NOMO-1 treated with DMSO at 0.1 percent for 48 hours (cell line): ENCODE measurements around the gene PSMA5.

ENCODE experiments used
- DNase-seq: peaks from one replicate; lab custom pipeline; 2025; ENCODE audit not compliant: unreplicated experiment; lab: John Stamatoyannopoulos, UW

PSMA5 gene

DNA sequence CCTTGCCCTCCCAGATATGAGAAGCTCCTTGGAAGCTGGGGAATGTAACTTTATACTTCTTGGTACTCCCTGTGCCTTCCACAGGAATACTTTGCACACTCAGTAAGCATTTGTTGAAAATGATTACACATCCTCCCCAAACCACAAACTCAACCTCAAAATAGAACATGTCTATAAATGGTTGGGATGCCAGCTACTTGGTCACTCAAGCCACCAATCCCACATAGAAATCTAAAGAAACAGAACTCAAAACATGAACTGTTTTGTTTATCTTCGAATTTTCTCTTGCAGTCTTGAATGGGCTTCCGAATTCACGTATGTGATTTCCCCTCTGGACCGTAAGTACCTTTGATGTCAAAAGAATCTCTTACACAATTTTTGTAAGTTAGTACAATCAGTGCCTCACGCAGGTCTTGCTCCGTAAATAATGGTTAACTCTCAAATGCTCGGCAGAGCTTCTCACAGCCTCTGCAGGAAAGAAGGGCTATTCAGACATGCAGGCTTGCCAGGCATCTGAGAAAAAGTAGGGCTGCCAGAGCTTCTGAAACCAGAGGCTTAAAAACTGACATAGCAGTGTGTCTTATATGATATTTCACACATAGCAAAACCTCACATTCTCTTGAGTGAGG, 55.4 kb downstream of the PSMA5 start:
- DNase-seq = peak; percentile 37

DNA sequence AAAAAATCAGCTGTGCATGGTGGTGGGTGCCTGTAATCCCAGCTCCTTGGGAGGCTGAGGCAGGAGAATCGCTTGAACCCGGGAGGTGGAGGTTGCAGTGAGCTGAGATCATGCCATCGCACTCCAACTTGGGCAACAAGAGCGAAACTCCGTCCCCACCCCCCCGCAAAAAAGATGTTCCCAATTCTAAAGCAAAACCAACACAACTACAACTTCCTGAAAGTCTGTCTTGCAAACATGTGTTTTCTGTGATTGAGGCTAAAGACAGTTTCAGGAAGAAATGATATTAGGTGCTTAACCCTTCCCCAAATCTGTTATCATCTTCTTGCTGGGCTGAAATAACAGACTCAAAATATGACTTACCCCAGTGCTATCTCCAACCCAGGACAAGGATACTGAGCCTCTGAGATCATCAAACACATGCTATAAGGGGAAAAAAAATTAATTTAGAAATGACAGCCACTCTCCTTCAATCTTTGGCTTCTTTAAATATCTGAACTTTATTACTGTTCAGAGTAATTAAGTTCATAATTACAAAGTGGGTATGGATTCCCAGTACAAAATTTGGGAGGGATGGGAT, 57.0 kb downstream of the PSMA5 start:
- DNase-seq = peak; percentile 66

DNA sequence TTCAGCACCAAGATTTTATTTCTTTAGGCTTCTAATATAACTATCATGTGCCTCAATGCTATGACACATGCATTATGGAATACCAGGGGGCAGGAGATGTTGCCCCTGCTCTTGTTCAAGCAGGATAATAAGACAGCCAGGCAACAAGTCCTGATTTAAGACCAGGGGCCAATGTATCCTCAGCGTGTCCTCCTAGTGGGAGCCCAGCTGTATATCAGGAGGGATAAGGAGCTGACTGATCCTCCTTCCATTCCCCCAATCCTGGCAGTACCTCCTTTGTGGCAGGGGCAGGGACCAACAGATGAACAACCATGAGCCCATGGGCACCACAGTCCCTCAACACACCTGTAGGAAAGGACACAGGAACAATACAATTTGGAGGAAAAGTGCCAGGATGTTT, 57.8 kb downstream of the PSMA5 start:
- no peak for DNase-seq

DNA sequence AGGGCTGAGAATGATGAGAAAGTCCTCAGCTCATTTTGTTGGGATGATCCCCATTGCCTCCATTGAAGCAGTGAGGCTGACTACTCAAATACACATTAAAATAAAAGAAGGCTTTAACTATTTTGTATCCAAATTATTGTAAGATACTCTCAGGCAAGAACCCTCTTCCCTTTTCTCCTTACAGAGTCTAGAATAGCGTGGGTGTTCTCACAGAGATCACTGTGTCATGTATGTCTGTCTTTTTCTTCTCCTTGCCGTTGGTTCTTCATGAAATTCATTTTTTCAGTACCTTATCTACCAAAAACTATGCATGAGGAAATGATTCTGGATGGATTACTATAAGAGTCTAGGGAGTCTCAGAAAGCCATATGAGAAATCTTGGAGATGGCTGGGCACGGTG, 58.6 kb downstream of the PSMA5 start:
- no peak for DNase-seq

DNA sequence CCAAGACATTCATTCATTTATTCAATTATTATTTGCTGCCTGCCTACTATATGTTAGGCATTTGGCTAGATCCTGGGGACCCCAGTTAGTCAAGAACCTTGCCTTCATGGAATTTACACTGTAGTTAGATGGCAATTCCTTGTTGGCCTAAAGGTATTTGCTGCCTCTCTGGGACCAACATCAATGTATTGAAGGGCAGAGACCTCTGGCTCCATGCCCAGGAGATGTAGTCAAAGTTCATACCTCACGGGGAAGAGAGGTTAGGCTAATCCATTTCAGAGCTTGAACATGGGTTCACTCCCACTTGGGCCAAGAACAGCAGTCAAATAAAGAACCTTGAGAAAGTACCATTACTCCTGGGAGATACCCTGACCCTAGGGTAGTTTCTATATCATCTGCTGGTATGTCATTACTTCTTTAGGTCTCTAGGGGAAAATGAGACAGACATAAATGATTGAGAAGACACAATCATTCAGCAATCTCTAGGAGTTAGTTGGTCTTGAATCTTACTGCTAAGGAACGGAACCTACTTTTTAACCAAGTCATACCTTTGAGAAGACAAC, 60.5 kb downstream of the PSMA5 start:
- DNase-seq = no peak

DNA sequence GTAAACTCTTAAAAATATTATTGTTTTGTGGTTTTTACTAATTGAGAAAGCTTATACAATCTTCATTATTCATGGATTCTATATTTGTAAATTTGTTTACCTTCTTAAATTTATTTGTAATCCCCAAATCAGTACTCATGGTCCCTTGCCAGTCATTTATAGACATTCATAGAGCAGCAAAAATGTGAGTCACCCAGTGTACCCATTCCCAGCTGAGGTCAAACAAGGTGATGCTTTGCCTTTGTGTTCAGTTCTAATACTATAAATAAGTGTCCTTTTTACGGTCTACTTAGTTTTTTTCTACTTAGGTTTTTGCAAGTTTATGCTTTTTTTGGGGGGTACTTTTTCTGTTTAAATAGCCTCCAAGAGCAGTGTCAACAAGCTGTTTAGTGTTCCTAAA, 64.6 kb downstream of the PSMA5 start:
- DNase-seq = no peak

DNA sequence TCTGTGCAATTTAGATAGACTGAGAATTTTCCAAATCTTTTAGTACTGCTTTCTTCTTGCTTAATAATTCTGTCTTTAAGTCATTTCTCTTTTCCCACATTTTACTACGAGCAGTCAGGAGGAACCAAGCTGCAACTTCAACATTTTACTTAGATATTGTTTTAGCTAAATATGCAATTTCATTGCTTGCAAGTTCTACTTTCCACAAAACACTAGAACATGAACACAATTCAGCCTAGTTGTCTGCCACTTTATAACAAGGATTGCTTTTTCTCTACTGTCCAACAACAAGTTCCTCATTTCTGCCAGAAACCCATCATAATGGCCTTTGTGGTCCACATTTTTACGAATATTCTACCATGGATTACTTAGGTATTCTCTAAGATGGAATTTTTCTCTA, 65.2 kb downstream of the PSMA5 start:
- DNase-seq = peak; percentile 30

DNA sequence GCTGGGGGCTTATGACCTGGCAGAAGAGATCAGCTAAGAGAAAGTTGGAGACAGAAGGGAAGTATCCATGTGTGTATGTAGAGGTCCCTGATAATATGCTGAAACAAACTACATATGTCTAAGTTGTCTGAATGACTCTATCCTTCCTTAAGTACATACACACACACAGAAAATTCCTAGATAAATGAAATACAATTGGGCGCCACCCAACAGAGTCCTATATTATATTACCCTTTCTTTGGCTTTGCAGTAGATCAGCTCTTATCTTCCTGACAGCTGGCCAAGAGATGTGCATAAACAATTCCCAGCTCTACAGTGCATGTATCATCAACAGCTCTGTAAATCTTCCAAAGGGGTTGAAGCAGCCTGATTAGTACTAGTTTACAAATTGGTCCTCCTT, 68.6 kb downstream of the PSMA5 start:
- no peak for DNase-seq

DNA sequence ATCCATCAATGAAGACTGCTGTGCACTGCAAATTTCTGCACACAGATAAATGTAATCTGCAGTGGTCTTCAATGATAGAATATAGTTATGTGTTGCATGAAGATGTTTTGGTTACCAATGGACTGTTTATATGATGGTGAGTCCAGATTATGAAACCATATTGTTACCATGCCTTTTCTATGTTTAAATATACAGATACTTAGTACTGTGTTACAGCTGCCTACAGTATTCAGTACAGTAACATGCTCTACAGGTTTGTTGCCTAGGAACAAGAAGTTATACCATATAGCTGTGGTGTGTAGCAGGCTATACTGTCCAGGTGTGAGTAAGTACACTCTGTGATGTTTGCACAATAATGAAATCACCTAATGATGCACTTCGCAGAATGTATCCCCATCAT, 69.3 kb downstream of the PSMA5 start:
- no peak for DNase-seq

DNA sequence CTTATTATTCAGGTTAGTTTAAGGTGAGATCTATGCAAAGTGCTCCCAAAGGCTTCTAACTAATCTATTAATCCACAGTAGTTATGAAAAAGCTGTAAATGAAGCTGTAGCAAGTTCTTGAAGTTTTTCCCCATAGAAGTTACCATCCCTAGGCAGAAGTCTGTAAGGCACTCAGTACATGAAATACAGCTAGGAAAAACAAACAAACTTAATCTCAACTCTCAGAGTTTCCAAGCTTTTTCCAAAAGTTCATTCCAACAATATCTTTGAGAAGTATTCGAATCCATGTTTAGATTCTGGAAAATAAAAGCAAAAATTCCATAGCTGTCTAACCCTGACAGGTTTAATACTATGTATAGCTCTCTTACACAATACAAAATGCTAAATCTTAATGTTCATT, 69.7 kb downstream of the PSMA5 start:
- no peak for DNase-seq

DNA sequence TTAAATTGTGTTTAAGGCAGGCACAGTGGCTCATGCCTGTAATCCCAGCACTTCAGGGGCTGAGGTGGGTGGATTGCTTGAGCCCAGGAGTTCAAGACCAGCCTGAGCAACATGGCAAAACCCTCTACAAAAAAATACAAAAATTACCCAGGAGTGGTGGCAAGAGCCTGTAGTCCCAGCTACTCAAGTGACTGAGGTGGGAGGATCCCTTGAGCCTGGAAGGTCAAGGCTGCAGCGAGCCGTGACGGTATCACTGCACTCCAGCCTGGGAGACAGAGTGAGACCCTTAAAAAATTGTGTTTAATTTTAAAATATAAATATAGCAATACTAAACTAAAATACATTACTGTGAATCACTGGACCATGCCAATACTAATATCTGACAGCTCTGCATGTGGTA, 71.3 kb downstream of the PSMA5 start:
- DNase-seq = no peak

DNA sequence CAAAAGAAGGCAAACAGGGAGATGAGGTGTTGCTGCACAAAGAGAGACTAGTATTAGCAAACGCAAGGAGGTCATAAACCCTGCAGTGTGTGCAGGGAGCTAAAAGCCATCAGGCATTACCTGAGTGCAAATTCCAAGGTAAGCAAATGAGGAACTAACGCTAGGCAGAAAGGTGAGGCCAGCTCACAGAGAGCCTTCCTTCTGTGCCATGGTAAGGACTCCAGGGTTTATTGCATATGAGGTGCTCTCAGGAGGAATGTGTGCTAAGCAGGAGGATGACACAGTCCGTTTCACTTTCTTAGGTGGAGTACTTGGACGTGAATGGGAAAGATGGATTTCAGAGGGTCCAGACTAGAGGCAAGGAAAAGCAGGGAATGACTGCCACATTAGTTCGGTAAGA, 74.8 kb downstream of the PSMA5 start:
- no peak for DNase-seq

DNA sequence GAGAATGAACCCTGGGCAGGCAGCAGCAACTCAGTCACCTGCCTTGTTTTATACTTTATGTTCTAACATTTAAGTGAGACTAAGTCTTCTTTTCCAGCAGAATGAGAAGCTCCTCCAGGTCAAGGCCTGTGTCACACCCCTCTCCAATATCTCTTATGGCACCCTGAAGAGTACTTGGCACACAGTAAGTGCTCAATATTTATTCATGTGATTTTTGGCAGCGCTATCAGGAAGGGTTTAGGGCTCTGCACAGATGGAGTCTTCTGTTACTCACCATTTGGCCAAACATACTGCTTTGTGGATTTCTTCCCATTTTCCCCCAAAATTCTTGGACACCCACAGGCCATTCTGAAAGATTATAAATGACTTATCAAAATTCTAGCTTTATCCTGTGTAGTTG, 75.6 kb downstream of the PSMA5 start:
- DNase-seq = no peak

DNA sequence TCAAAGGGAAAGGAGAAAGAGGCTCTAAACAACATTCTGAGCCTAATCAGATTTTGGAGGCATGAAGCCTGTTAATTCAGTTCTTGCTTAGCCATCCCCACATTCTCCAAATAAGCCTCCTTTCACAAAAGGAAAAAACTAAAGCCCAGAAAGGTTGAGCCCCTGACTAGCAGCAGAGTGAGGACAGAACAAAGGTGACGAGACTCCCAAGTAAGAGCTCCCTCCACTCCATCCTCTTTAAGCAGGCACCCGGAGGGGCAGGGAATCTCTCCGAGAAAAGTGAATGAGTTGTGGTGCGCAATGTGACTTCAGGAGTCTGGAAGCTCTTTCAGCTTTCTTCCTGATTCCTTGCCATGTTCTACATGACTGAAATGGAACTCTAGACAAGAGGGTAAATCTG, 76.1 kb downstream of the PSMA5 start:
- DNase-seq = no peak
